Uterine smooth muscle cell (primary cell): Measurements from ENCODE around the gene OR10V1. TPM values are rescaled to one million over a fixed set of nuclear protein-coding genes. Genes with fewer than 3 reads are reported as not detected.

Experiments used
- total RNA-seq: library from RNA; depleted of rRNA; stranded (reverse); fragments of >200 nt; gene quantifications from 2 replicates; pipeline ENCODE4 v1.2.3, GENCODE V29; 2014

Gene OR10V1
- not detected in 2 replicates for total RNA-seq

GRCh38 chr11:59713745-59714144 lies at the start of gene OR10V1:
TSS of gene OR10V1 (minus strand) at chr11:59713845. CDS start at chr11:59713845, 0 bp downstream.

GRCh38 chr11:59754859-59755700 lies 41.4 kb upstream of the OR10V1 start, which contains the start of gene STX3:
TSS of gene STX3 (plus strand) at chr11:59755376. CDS start at chr11:59755606, 230 bp downstream.

GRCh38 chr11:59668950-59669610 lies 44.6 kb downstream of the OR10V1 start, which contains the start of gene PATL1:
TSS of gene PATL1 (minus strand) at chr11:59669037. CDS start at chr11:59668895, 142 bp downstream.

Other genes with a start within 250 kb of the OR10V1 start
- not detected in 2 replicates for gene OR4D10, start 240.5 kb downstream of the OR10V1 start, total RNA-seq
- gene OR4D11, start 210.3 kb downstream of the OR10V1 start, total RNA-seq, result 0.12 TPM in 1 of 2 replicates, not detected in the other
- not detected in 2 replicates for gene OR4D9, start 202.3 kb downstream of the OR10V1 start, total RNA-seq
- 44.9 and 55.2 TPM in 2 replicates for gene OSBP, start 98.1 kb downstream of the OR10V1 start, total RNA-seq
- gene PATL1, start 44.8 kb downstream of the OR10V1 start, total RNA-seq, result 8.7 and 9.9 TPM in 2 replicates
- gene STX3, start 41.5 kb upstream of the OR10V1 start, total RNA-seq, result 36.2 and 49.7 TPM in 2 replicates
- 44.6 and 53.0 TPM in 2 replicates for gene MRPL16, start 96.9 kb upstream of the OR10V1 start, total RNA-seq
- not detected in 2 replicates for gene CBLIF, start 131.7 kb upstream of the OR10V1 start, total RNA-seq
- gene TCN1, start 152.6 kb upstream of the OR10V1 start, total RNA-seq, result not detected in 2 replicates
- not detected in 2 replicates for gene OOSP3, start 164.9 kb upstream of the OR10V1 start, total RNA-seq
- gene OOSP1, start 224.6 kb upstream of the OR10V1 start, total RNA-seq, result not detected in 2 replicates